ENCODE data around the gene NPHS1.
A peak's percentile ranks its signal among the peaks of the same experiment; 100 is the strongest.
"Not testable (repeated sequence)": the region's sequence is repeated elsewhere in the genome, so short reads cannot be mapped to it uniquely, and the experiment has no call there.

The NPHS1 gene, protein sequence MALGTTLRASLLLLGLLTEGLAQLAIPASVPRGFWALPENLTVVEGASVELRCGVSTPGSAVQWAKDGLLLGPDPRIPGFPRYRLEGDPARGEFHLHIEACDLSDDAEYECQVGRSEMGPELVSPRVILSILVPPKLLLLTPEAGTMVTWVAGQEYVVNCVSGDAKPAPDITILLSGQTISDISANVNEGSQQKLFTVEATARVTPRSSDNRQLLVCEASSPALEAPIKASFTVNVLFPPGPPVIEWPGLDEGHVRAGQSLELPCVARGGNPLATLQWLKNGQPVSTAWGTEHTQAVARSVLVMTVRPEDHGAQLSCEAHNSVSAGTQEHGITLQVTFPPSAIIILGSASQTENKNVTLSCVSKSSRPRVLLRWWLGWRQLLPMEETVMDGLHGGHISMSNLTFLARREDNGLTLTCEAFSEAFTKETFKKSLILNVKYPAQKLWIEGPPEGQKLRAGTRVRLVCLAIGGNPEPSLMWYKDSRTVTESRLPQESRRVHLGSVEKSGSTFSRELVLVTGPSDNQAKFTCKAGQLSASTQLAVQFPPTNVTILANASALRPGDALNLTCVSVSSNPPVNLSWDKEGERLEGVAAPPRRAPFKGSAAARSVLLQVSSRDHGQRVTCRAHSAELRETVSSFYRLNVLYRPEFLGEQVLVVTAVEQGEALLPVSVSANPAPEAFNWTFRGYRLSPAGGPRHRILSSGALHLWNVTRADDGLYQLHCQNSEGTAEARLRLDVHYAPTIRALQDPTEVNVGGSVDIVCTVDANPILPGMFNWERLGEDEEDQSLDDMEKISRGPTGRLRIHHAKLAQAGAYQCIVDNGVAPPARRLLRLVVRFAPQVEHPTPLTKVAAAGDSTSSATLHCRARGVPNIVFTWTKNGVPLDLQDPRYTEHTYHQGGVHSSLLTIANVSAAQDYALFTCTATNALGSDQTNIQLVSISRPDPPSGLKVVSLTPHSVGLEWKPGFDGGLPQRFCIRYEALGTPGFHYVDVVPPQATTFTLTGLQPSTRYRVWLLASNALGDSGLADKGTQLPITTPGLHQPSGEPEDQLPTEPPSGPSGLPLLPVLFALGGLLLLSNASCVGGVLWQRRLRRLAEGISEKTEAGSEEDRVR (N-terminal part only)

GRCh38 chr19:35852029-35852780 lies at the start of gene NPHS1:
Gene NPHS1 (minus strand): TSS chr19:35852504. CDS start chr19:35851837, 667 bp downstream.
- DNase-seq (ENCODE audit: low read depth): no peak

- peak; percentile 88 for DNase-seq (ENCODE audit: low read depth)
Measured at GRCh38 chr19:35901055-35901644, 48.8 kb upstream of the NPHS1 start.

GRCh38 chr19:35899547-35900214 lies 47.4 kb upstream of the NPHS1 start:
- peak; percentile 81 for DNase-seq (ENCODE audit: low read depth)

DNA sequence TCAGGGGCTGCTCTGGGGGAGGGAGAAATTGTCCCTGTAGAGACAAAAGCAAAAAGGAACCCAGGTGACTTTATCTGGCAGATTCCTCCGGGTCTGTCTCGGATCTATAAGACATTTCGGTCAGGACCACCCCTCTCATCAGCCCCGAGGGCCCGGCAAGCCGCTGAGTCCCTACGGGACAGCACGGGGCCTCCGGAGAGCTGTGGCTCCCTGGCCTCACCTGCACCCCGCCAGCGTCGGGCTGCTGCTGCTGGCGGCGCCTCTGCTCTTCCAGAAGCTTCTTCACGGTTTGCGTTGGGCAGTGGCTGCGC lies 46.1 kb upstream of the NPHS1 start:
- DNase-seq (ENCODE audit: low read depth): no peak

GRCh38 chr19:35897706-35898451 lies 45.6 kb upstream of the NPHS1 start:
- no peak for DNase-seq (ENCODE audit: low read depth)

- no peak for DNase-seq (ENCODE audit: low read depth)
Measured at GRCh38 chr19:35896643-35897040, 44.3 kb upstream of the NPHS1 start.

GRCh38 chr19:35895911-35896642 lies 43.8 kb upstream of the NPHS1 start:
- no peak for DNase-seq (ENCODE audit: low read depth)

GRCh38 chr19:35894342-35894741 lies 42.0 kb upstream of the NPHS1 start:
- no peak for DNase-seq (ENCODE audit: low read depth)

DNA sequence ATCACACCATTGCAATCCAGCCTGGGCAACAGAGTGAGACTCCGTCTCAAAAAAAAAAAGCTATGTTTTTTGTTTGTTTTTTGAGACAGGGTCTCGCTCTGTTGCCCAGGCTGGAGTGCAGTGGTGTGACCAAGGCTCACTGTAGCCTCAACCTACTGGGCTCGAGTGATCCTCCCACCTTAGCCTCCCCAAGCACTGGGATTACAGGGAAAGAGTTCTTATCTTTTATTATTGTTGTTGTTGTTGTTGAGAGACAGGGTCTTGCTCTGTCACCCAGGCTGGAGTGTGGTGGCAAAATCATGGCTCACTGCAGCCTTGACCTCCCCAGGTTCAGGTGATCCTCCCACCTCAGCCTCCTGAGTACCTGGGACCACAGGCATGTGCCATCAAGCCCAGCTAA lies 39.5 kb upstream of the NPHS1 start:
- DNase-seq (ENCODE audit: low read depth): not testable (repeated sequence)

- DNase-seq (ENCODE audit: low read depth): no peak
Measured at GRCh38 chr19:35890113-35890650, 37.9 kb upstream of the NPHS1 start.

DNA sequence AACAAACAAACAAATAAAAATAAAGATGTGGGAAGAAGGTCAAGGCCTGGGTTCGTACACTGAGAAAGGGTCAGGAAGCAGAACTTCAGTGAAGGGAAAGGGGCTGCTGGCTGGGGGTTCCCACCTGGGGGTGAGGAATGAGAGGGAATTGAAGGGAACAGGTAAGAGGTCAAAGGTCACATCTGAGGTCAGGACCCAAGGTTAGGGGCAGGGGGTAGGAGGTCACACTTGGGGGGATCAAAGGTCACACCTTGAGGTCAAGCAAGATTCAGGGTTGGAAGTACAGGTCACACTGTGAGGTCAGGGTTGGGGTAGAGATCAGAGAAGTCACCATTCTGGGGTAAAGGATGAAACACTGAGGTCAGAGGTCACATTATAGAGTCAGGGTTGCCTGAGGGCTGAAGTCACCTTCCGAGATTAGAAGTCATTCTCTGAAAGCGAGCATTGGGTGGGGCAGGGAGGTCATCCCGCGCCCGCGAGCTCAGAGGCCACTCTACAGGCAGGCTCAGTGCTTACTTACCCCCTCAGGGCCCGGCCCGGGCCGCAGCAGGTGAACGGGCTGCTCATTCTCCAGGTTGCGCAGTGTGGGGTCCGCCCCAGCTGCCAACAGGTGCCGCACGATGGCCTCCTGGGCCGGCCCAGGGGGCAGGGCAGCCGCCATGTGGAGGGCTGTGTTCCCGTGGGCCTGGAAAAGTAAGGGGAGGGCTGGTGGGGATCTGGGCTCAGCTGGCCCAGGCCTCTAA lies 37.2 kb upstream of the NPHS1 start:
- DNase-seq (ENCODE audit: low read depth): no peak

GRCh38 chr19:35888398-35888797 lies 36.1 kb upstream of the NPHS1 start:
- DNase-seq (ENCODE audit: low read depth): no peak

GRCh38 chr19:35887197-35887596 lies 34.9 kb upstream of the NPHS1 start:
- DNase-seq (ENCODE audit: low read depth): no peak

DNA sequence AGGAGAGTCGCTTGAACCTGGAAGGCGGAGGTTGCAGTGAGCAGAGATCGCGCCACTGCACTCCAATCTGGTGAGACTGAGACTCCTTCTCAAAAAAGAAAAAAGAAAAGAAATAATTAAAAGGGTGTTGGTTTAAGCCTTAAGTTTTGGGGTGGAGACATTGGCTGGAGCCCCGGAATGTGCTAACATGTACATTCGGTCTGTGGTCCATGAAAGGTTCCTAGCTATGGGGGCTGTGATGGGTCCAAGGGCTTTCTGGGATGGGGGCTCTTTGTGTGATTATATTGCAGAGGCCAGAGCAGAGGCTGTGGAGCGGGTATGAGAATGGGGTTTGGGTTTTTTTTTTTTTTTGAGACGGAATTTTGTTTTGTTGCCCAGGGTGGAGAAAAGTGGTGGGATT lies 33.6 kb upstream of the NPHS1 start:
- no peak for DNase-seq (ENCODE audit: low read depth)

DNA sequence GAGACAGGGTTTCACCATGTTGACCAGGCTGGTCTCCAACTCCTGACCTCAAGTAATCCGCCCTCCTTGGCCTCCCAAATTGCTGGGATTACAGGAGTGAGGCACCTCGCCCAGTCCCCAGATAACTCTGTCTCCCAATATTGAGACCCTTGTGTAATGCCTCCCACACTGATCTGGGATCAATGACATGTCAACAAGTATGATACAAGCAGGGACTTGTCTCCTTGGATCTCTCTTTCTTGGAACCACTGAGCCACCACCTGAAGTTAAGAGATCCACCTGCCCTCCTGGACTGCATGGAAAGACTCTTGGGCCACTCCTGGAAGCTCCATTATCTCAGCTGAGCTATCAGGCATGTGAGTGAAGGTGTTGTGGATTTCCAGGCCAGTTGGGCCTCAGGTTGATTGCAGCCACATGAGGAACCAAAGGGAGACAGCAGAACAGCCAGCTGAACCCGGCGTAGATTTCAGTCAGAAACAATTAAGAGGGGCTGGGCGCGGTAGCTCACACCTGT lies 33.0 kb upstream of the NPHS1 start:
- DNase-seq (ENCODE audit: low read depth): no peak

DNA sequence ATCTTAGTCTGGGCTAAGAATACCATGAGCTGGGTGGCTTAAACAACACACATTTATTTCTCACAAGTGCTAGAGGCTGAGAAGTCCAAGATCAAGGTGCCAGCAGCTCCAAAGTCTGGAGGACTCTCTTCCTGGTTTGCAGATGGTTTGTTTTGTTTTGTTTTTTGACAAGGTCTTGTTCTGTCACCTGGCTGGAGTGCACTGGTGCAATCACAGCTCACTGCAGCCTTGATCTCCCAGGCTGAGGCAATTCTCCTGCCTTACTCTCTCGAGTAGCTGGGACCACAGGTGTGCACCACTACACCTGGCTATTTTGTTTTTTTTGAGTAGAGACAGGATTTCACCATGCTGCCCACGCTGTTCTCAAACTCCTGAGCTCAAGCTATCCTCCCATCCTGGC lies 31.6 kb upstream of the NPHS1 start:
- no peak for DNase-seq (ENCODE audit: low read depth)

GRCh38 chr19:35882114-35882832 lies 30.0 kb upstream of the NPHS1 start:
- DNase-seq (ENCODE audit: low read depth): peak; percentile 85

Data from EH (cell line).